Measurements from ENCODE around the gene NRG2. TPM values are rescaled to one million over a fixed set of nuclear protein-coding genes. Genes with fewer than 3 reads are reported as not detected.

The NRG2 gene
- total RNA-seq, 1 experiment from 2014 or later, result not detected

GRCh38 chr5:140011297-140011802 lies 31.7 kb downstream of the NRG2 start:
- peak; percentile 2 for DNase-seq (ENCODE audit: low spot score)

GRCh38 chr5:140010798-140011197 lies 32.3 kb downstream of the NRG2 start:
- no peak for DNase-seq (ENCODE audit: low spot score)

GRCh38 chr5:140007311-140007710 lies 35.8 kb downstream of the NRG2 start:
- no peak for DNase-seq (ENCODE audit: low spot score)

GRCh38 chr5:140005145-140005591 lies 37.9 kb downstream of the NRG2 start:
- DNase-seq (ENCODE audit: low spot score), result no peak

- DNase-seq (ENCODE audit: low spot score), result no peak
Measured at GRCh38 chr5:140004174-140004573, 38.9 kb downstream of the NRG2 start.

GRCh38 chr5:140003519-140003918 lies 39.6 kb downstream of the NRG2 start:
- no peak for DNase-seq (ENCODE audit: low spot score)

- DNase-seq (ENCODE audit: low spot score), result no peak
Measured at GRCh38 chr5:140000332-140000731, 42.8 kb downstream of the NRG2 start.

GRCh38 chr5:139998837-139999236 lies 44.3 kb downstream of the NRG2 start:
- no peak for DNase-seq (ENCODE audit: low spot score)

- DNase-seq (ENCODE audit: low spot score), result no peak
Measured at GRCh38 chr5:139997276-139997675, 45.8 kb downstream of the NRG2 start.

- DNase-seq (ENCODE audit: low spot score), result no peak
Measured at GRCh38 chr5:139995929-139996328, 47.2 kb downstream of the NRG2 start.

- DNase-seq (ENCODE audit: low spot score), result no peak
Measured at GRCh38 chr5:139994234-139994633, 48.9 kb downstream of the NRG2 start.

- no peak for DNase-seq (ENCODE audit: low spot score)
Measured at GRCh38 chr5:139985733-139986132, 57.4 kb downstream of the NRG2 start.

- DNase-seq (ENCODE audit: low spot score), result no peak
Measured at GRCh38 chr5:139985290-139985689, 57.8 kb downstream of the NRG2 start.

- no peak for DNase-seq (ENCODE audit: low spot score)
Measured at GRCh38 chr5:139984816-139985215, 58.3 kb downstream of the NRG2 start.

- DNase-seq (ENCODE audit: low spot score), result no peak
Measured at GRCh38 chr5:139982975-139983240, 60.2 kb downstream of the NRG2 start.

- DNase-seq (ENCODE audit: low spot score), result peak; percentile 13
Measured at GRCh38 chr5:139982157-139982974, 60.7 kb downstream of the NRG2 start.

GRCh38 chr5:139980765-139981164 lies 62.3 kb downstream of the NRG2 start:
- DNase-seq (ENCODE audit: low spot score), result no peak

- no peak for DNase-seq (ENCODE audit: low spot score)
Measured at GRCh38 chr5:139979943-139980342, 63.2 kb downstream of the NRG2 start.

GRCh38 chr5:139979518-139979917 lies 63.6 kb downstream of the NRG2 start:
- no peak for DNase-seq (ENCODE audit: low spot score)

GRCh38 chr5:139976703-139977102 lies 66.4 kb downstream of the NRG2 start:
- DNase-seq (ENCODE audit: low spot score), result no peak

GRCh38 chr5:139975942-139976341 lies 67.2 kb downstream of the NRG2 start:
- no peak for DNase-seq (ENCODE audit: low spot score)

GRCh38 chr5:139975306-139975705 lies 67.8 kb downstream of the NRG2 start:
- DNase-seq (ENCODE audit: low spot score), result no peak

GRCh38 chr5:139974661-139975060 lies 68.4 kb downstream of the NRG2 start:
- no peak for DNase-seq (ENCODE audit: low spot score)

Measured in HT-29 (cell line).